Globus pallidus (tissue), 1 donor: ENCODE data around the gene CYP2C19.
"Not testable (repeated sequence)": the region's sequence is repeated elsewhere in the genome, so short reads cannot be mapped to it uniquely, and the experiment has no call there.

ENCODE experiments used
- DNase-seq: peaks from one replicate; pipeline ENCODE4 v3.0.0-alpha.2; 2015; ENCODE audit warnings: low spot score

The CYP2C19 gene

GRCh38 chr10:94762393-94762792 lies at the start of gene CYP2C19:
Gene CYP2C19, plus strand, starts transcription at chr10:94762681. Its CDS starts 25 bp downstream, at chr10:94762706.
- no peak for DNase-seq

GRCh38 chr10:94725871-94726270 lies 36.6 kb upstream of the CYP2C19 start:
- DNase-seq, result no peak

GRCh38 chr10:94735197-94735596 lies 27.3 kb upstream of the CYP2C19 start:
- DNase-seq, result no peak

GRCh38 chr10:94738588-94738987 lies 23.9 kb upstream of the CYP2C19 start:
- no peak for DNase-seq

GRCh38 chr10:94747137-94747536 lies 15.3 kb upstream of the CYP2C19 start:
- DNase-seq, result no peak

GRCh38 chr10:94747838-94748237 lies 14.6 kb upstream of the CYP2C19 start:
- DNase-seq, result no peak

GRCh38 chr10:94757916-94758315 lies 4.6 kb upstream of the CYP2C19 start:
- DNase-seq, result no peak

- DNase-seq, result no peak
These were observed 1.8 kb upstream of the CYP2C19 start for GRCh38 chr10:94760586-94761178.

GRCh38 chr10:94775425-94775824 lies 12.9 kb downstream of the CYP2C19 start:
- not testable (repeated sequence) for DNase-seq

GRCh38 chr10:94777886-94778458 lies 15.5 kb downstream of the CYP2C19 start:
- no peak for DNase-seq

- DNase-seq, result no peak
These were observed 18.4 kb downstream of the CYP2C19 start for GRCh38 chr10:94780844-94781243.

- no peak for DNase-seq
These were observed 21.8 kb downstream of the CYP2C19 start for GRCh38 chr10:94784256-94784655.

- DNase-seq, result no peak
These were observed 22.7 kb downstream of the CYP2C19 start for GRCh38 chr10:94785211-94785610.

- DNase-seq, result not testable (repeated sequence)
These were observed 38.1 kb downstream of the CYP2C19 start for GRCh38 chr10:94800551-94800950.

- DNase-seq, result no peak
These were observed 40.8 kb downstream of the CYP2C19 start for GRCh38 chr10:94803307-94803706.

- not testable (repeated sequence) for DNase-seq
These were observed 67.5 kb downstream of the CYP2C19 start for GRCh38 chr10:94830025-94830424.

- no peak for DNase-seq
These were observed 83.7 kb downstream of the CYP2C19 start for GRCh38 chr10:94846204-94846603.

GRCh38 chr10:94850766-94851165 lies 88.3 kb downstream of the CYP2C19 start:
- DNase-seq, result no peak

- no peak for DNase-seq
These were observed 88.8 kb downstream of the CYP2C19 start for GRCh38 chr10:94851263-94851662.

- no peak for DNase-seq
These were observed 90.0 kb downstream of the CYP2C19 start for GRCh38 chr10:94852438-94852837.

GRCh38 chr10:94853065-94853464 lies 90.6 kb downstream of the CYP2C19 start:
- no peak for DNase-seq

GRCh38 chr10:94858005-94858404 lies 95.5 kb downstream of the CYP2C19 start:
- no peak for DNase-seq

GRCh38 chr10:94859086-94859485 lies 96.6 kb downstream of the CYP2C19 start:
- no peak for DNase-seq

GRCh38 chr10:94878649-94879048 lies 116.2 kb downstream of the CYP2C19 start:
- no peak for DNase-seq
